IMR-90 (cell line): ENCODE measurements around the gene ZNF574. TPM values are rescaled to one million over a fixed set of nuclear protein-coding genes. Genes with fewer than 3 reads are reported as not detected.

Source experiments
- ATAC-seq: fragments of 200-7000 bp; cut with Tn5 transposase; 2 replicates; pipeline ENCODE4 v1.9.1; 2020; ENCODE audit warnings: low read depth, mild to moderate bottlenecking, moderate library complexity
- BruUV-seq: library from RNA; stranded (reverse); fragments of 400-500 nt; replicated peaks from 2 replicates; lab custom pipeline; 2021; lab: Mats Ljungman, UMichigan
- CTCF ChIA-PET: fragments of 300-600 bp; formaldehyde crosslinking; extraction: SDS; loops from one replicate; lab custom pipeline; 2021; ENCODE audit warnings: antibody characterized with exemption; lab: Yijun Ruan, JAX
- POLR2A ChIA-PET: fragments of 300-600 bp; sonication (Branson Sonifier 250); formaldehyde crosslinking; loops from one replicate; lab custom pipeline; 2022; ENCODE audit warnings: antibody characterized with exemption; ENCODE audit not compliant: unreplicated experiment; lab: Charles Lee
- DNase-seq: peaks from one replicate; pipeline ENCODE4 v3.0.0; 2013
- H2AFZ ChIP-seq: replicated peaks from 2 replicates; pipeline ENCODE3; 2013; ENCODE audit warnings: low read length, mild to moderate bottlenecking; ENCODE audit not compliant: poor library complexity
- H2AK5ac ChIP-seq: 2 replicates; pipeline ENCODE4 v1.6.1; 2013; ENCODE audit warnings: low read depth, low read length, inconsistent platforms
- H2AK9ac ChIP-seq: replicated peaks from 2 replicates; pipeline ENCODE3; 2013; ENCODE audit warnings: mild to moderate bottlenecking, low read depth, low read length, moderate library complexity; ENCODE audit not compliant: poor library complexity
- H2BK120ac ChIP-seq: 2 replicates; pipeline ENCODE4 v1.6.1; 2013; ENCODE audit warnings: low read depth, low read length, inconsistent platforms
- H2BK15ac ChIP-seq: 3 replicates; pipeline ENCODE4 v1.6.1; 2013; ENCODE audit warnings: low read depth, low read length, inconsistent platforms
- H2BK20ac ChIP-seq: 2 replicates; pipeline ENCODE4 v1.6.1; 2013; ENCODE audit warnings: low read depth, mild to moderate bottlenecking, inconsistent platforms, low read length, moderate library complexity
- H2BK5ac ChIP-seq: 2 replicates; pipeline ENCODE4 v1.6.1; 2013; ENCODE audit warnings: mild to moderate bottlenecking, low read depth, low read length, inconsistent platforms; ENCODE audit not compliant: poor library complexity, severe bottlenecking
- H3K14ac ChIP-seq: replicated peaks from 2 replicates; pipeline ENCODE4 v1.6.1; 2013; ENCODE audit warnings: low read depth, low read length, inconsistent platforms
- H3K18ac ChIP-seq: 2 replicates; pipeline ENCODE4 v1.6.1; 2013; ENCODE audit warnings: low read depth, low read length, control low read depth
- H3K23ac ChIP-seq: 2 replicates; pipeline ENCODE4 v1.6.1; 2013; ENCODE audit warnings: low read depth, low read length, inconsistent platforms
- H3K27ac ChIP-seq: 2 replicates; pipeline ENCODE4 v1.5.1; 2013; ENCODE audit warnings: mild to moderate bottlenecking, control low read depth, low read length; ENCODE audit not compliant: insufficient read depth
- H3K27me3 ChIP-seq: 2 replicates; pipeline ENCODE4 v1.6.1; 2013; ENCODE audit warnings: low read length; ENCODE audit not compliant: control insufficient read depth, insufficient read depth
- H3K36me3 ChIP-seq: 2 replicates; pipeline ENCODE4 v1.6.1; 2013; ENCODE audit warnings: low read length, mixed read lengths; ENCODE audit not compliant: control insufficient read depth, insufficient read depth
- H3K4ac ChIP-seq: 2 replicates; pipeline ENCODE4 v1.6.1; 2013; ENCODE audit warnings: low read depth, low read length, inconsistent platforms
- H3K4me1 ChIP-seq: 2 replicates; pipeline ENCODE4 v1.6.1; 2013; ENCODE audit warnings: low read length, mixed read lengths; ENCODE audit not compliant: control insufficient read depth, insufficient read depth
- H3K4me2 ChIP-seq: 2 replicates; pipeline ENCODE4 v1.6.1; 2013; ENCODE audit warnings: low read depth, mild to moderate bottlenecking, control low read depth, low read length, moderate library complexity
- H3K4me3 ChIP-seq: 2 replicates; pipeline ENCODE4 v1.5.1; 2013; ENCODE audit warnings: low read depth, mild to moderate bottlenecking, control low read depth, low read length, moderate library complexity; ENCODE audit not compliant: insufficient read depth
- H3K56ac ChIP-seq: 2 replicates; pipeline ENCODE4 v1.6.1; 2013; ENCODE audit warnings: low read length, inconsistent platforms; ENCODE audit not compliant: insufficient read depth; ENCODE audit errors: extremely low read depth
- H3K79me1 ChIP-seq, 2 experiments: 2 replicates each; pipeline ENCODE4 v1.6.1; 2013; ENCODE audit warnings: low read length in 2 of 2, inconsistent platforms in 1 of 2, low read depth in 1 of 2
- H3K9ac ChIP-seq: 2 replicates; pipeline ENCODE4 v1.6.1; 2013; ENCODE audit warnings: low read depth, low read length, control low read depth
- H3K9me1 ChIP-seq: 2 replicates; pipeline ENCODE4 v1.6.1; 2013; ENCODE audit warnings: low read length, inconsistent platforms; ENCODE audit not compliant: insufficient read depth
- H3K9me3 ChIP-seq: 2 replicates; pipeline ENCODE4 v1.6.1; 2013; ENCODE audit warnings: low read length; ENCODE audit not compliant: control insufficient read depth, insufficient read depth
- H4K20me1 ChIP-seq: 2 replicates; pipeline ENCODE4 v1.6.1; 2013; ENCODE audit warnings: low read length, inconsistent platforms; ENCODE audit not compliant: insufficient read depth
- H4K5ac ChIP-seq: 2 replicates; pipeline ENCODE4 v1.6.1; 2013; ENCODE audit warnings: mild to moderate bottlenecking, low read depth, low read length, control low read depth
- H4K8ac ChIP-seq, 2 experiments: 2 replicates each; pipeline ENCODE4 v1.6.1; 2013; ENCODE audit warnings: low read depth in 2 of 2, low read length in 2 of 2, control low read depth in 1 of 2, inconsistent platforms in 1 of 2
- H4K91ac ChIP-seq: 2 replicates; pipeline ENCODE4 v1.6.1; 2013; ENCODE audit warnings: low read depth, low read length, inconsistent platforms; ENCODE audit not compliant: insufficient read depth
- CEBPB ChIP-seq: IDR thresholded peaks from 2 replicates; pipeline ENCODE4 v1.6.1; 2012; ENCODE audit warnings: low read depth, low read length, improper control_type of control experiment
- CTCF ChIP-seq: conservative IDR thresholded peaks from 2 replicates; pipeline ENCODE4 v1.5.1; 2012; ENCODE audit warnings: mild to moderate bottlenecking, low read depth, low read length, improper control_type of control experiment
- NFE2L2 ChIP-seq: fragments of 150-350 bp; IDR thresholded peaks from 2 replicates; pipeline ENCODE4 v1.6.1; 2016; ENCODE audit warnings: low read depth, mild to moderate bottlenecking, low read length
- RAD21 ChIP-seq: IDR thresholded peaks from 2 replicates; pipeline ENCODE4 v1.6.1; 2012; ENCODE audit warnings: low read length, improper control_type of control experiment
- WGBS, 2 experiments: methylation state at CpG; one replicate each; pipeline versions ENCODE4 v1.1.5 to v1.1.7; 2013; ENCODE audit warnings: missing lambda C conversion rate in 2 of 2; ENCODE audit not compliant: insufficient read length in 1 of 2; ENCODE audit errors: extremely low coverage in 2 of 2; 5-methylcytosine and 5-hydroxymethylcytosine counted together
- dilution Hi-C: fragments of 300-500 bp; cut with HindIII; formaldehyde crosslinking; loops from one replicate; pipeline ENCODE4 v1.14.3; 2018; ENCODE audit warnings: low sequenced_read_pairs; ENCODE audit not compliant: unreplicated experiment
- in situ Hi-C: fragments of 300-500 bp; cut with MboI; formaldehyde crosslinking; loops from 3 replicates; pipeline ENCODE4 v1.14.3; 2019; ENCODE audit warnings: low sequenced_read_pairs, inconsistent platforms, mixed read lengths
- intact Hi-C: fragments of 100-400 bp; cut with micrococcal nuclease; formaldehyde crosslinking; loops from 2 replicates; pipeline ENCODE4 v1.10.0; 2022
- polyA plus RNA-seq, 3 experiments: library from polyadenylated mRNA; depleted of rRNA; stranded (reverse); fragments of >200 nt; gene quantifications; 2 replicates each; pipeline ENCODE4 v1.2.3, GENCODE V29; 2012; ENCODE audit warnings: low replicate concordance in 1 of 3
- total RNA-seq: library from RNA; depleted of rRNA; stranded (reverse); fragments of >200 nt; gene quantifications from 2 replicates; pipeline ENCODE4 v1.2.3, GENCODE V29; 2012
- TF ChIP-seq, protein P1 (sequence below): fragments of 150-350 bp; IDR thresholded peaks from 2 replicates; pipeline ENCODE4 v1.6.1; 2017; ENCODE audit warnings: mild to moderate bottlenecking, antibody characterized with exemption, low read length, low read depth

Gene ZNF574
- total and polyA plus RNA-seq, 2 of the 4 experiments (the other 2 are of a cell fraction) = 8.1 to 14.1 TPM

DNA sequence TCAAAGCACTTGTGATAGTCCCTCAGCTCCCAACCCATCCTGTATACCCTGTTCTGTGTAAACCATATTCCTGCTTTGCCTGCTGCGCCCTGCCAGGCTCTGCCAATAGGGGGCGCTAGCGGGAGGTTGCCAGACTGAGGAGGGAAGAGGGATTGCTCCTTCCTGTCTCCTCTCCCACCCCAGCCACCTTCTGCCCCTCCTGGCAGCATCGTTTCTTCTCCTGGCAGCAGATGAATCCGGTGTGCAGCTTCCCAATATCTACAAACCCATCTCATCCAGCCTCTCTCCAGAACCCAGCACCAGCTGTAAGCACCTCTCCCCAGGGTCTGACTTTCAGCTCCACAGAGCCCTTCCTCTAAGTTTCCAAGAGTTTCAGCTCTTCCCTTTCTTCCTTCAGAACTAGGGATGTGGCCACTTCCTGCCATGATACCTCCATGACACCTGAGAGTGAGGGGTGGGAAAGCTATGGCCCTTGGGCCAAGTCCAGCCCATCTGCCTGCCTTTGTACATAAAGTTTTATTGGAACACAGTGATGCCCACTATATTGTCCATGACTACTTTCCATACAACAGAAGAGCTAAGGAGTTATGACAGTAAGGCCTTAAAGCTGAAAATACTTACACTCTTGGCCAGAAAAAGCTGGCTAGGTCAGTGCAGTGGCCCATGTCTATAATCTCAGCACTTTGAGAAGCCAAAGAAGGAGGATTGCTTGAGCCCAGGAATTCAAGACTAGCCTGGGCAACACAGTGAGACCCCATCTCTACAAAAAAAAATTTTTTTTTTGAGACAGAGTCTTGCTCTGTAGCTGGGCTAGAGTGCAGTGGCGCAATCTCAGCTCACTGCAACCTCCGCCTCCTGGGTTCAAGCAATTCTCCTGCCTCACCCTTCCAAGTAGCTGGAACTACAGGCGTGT lies 47.4 kb upstream of the ZNF574 start:
- H2AK9ac ChIP-seq = no peak overlapping the region
- DNase-seq = no peak
- H2BK15ac ChIP-seq = no peak overlapping the region
- no peak overlapping the region for H3K4ac ChIP-seq
- H3K27me3 ChIP-seq = peaks cover 24% of the 10 kb centered on the region
- no peak for ATAC-seq
- no peak for TF ChIP-seq RAD21
- no peak for TF ChIP-seq CEBPB
- no peak for TF ChIP-seq NFE2L2
- peak; percentile 34; the same call in 1 of the 2 replicates for TF ChIP-seq CTCF
- TF ChIP-seq, protein P1, sequence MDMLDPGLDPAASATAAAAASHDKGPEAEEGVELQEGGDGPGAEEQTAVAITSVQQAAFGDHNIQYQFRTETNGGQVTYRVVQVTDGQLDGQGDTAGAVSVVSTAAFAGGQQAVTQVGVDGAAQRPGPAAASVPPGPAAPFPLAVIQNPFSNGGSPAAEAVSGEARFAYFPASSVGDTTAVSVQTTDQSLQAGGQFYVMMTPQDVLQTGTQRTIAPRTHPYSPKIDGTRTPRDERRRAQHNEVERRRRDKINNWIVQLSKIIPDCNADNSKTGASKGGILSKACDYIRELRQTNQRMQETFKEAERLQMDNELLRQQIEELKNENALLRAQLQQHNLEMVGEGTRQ = no peak
- no peak overlapping the region for H2AK5ac ChIP-seq
- H3K14ac ChIP-seq = no peak overlapping the region
- H4K8ac ChIP-seq = no peak overlapping the region
- H3K9me1 ChIP-seq = no peaks in the 10 kb centered on the region
- BruUV-seq = no TSS peak
- H4K91ac ChIP-seq = no peak overlapping the region
- dilution Hi-C loops = no loop called here
- H3K18ac ChIP-seq = no peak overlapping the region
- no peak overlapping the region for H3K4me2 ChIP-seq
- in situ Hi-C loops = no loop called here
- H3K56ac ChIP-seq = no peak overlapping the region
- peaks cover 11% of the 10 kb centered on the region; the same call in 1 of the 2 replicates for H3K4me1 ChIP-seq
- H3K4me3 ChIP-seq = no peak overlapping the region
- no peaks in the 10 kb centered on the region for H3K79me1 ChIP-seq
- H2BK5ac ChIP-seq = no peak overlapping the region
- H3K9ac ChIP-seq = no peak overlapping the region
- WGBS, 2 experiments = 44% methylated on average over 2 of the region's 8 CpGs; no CpG with 5 or more reads in 1 of the 2 experiments
- H3K23ac ChIP-seq = no peak overlapping the region
- H4K5ac ChIP-seq = no peak overlapping the region
- intact Hi-C loops = no loop called here
- no peaks in the 10 kb centered on the region for H3K36me3 ChIP-seq
- no peaks in the 10 kb centered on the region for H4K20me1 ChIP-seq
- no peak overlapping the region for H2BK20ac ChIP-seq
- H3K9me3 ChIP-seq = no peaks in the 10 kb centered on the region
- CTCF ChIA-PET = interaction anchor here (0.5 kb wide), 1 partner anchor 15 kb away, joined by 3 read pairs; no protein-coding TSS in a partner anchor
- no peak overlapping the region for H2BK120ac ChIP-seq
- H2AFZ ChIP-seq = no peak overlapping the region
- no peak overlapping the region for H3K27ac ChIP-seq
- POLR2A ChIA-PET = no interaction called here
